GM12801 (cell line): ENCODE data around the gene FYB2.

Experiments
- CTCF ChIP-seq: IDR thresholded peaks from one replicate; pipeline ENCODE4 v1.5.1; 2011; ENCODE audit warnings: control low read depth; ENCODE audit not compliant: insufficient read length; ENCODE audit errors: extremely low read depth

Gene FYB2

DNA sequence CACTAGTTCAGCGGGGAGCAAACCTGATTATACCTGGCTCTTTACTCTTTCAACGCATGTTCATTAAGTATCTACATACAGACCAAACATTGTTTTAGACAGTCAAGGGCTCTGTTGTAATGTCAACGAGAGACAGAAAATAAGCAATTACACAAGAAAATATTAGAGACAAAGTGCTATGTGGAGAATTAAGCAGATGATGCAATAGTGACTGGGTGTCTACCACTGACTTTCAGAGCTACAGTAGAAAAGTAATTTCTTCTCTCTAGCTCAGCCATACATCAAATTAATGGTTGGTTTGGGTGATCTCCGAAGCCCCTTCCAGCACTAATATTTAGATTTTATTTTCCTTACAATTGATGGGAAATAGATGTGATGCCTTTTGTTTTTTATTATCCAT, 23.3 kb downstream of the FYB2 start:
- TF ChIP-seq CTCF = no peak

- TF ChIP-seq CTCF = no peak
Measured at GRCh38 chr1:56790036-56790435, 29.2 kb downstream of the FYB2 start.

DNA sequence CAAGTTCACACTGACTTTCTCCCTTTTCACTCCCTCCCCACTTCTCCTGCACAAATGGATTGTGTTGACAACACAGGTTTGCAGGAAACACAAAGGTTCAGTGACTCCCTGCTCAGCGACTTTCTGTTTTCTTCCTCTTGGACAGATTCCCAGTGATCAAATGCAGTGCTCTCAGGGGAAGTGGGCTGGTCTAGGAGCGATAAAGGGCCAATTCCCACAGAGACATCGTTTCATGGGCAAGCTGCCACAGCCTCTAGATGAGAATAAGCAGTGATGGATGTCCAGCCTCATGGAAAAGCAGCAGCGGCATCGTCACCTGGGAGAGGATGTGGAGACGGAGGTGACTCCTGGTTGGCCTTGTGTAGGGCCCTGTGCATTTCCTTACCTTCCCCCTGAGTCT, 30.6 kb downstream of the FYB2 start:
- no peak for TF ChIP-seq CTCF

- TF ChIP-seq CTCF = no peak
Measured at GRCh38 chr1:56788102-56788501, 31.1 kb downstream of the FYB2 start.

- no peak for TF ChIP-seq CTCF
Measured at GRCh38 chr1:56787330-56787729, 31.9 kb downstream of the FYB2 start.

GRCh38 chr1:56782773-56783172, 36.4 kb downstream of the FYB2 start:
- no peak for TF ChIP-seq CTCF

DNA sequence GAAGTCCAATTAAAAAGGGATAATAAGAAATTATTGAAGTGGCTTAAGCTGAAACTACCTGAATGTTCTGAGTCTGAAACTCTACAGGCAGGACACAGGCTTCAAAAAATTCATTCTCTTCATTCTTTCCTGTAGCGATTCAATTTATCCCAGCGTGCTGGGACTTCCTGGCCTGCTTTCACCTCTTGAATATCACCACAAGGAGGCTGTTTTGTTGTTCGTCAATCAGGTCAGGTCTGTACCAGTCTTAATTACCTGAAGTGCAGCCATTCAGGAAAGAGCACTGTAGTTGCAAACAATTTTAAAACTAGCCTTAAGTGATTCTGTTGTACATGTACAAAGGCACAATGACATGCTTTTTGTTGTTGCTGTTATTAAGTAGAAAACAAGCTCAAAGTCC, 38.4 kb downstream of the FYB2 start:
- no peak for TF ChIP-seq CTCF
